Inflammatory macrophage (primary cell): ENCODE measurements around the gene TRIM17.
A peak's percentile ranks its signal among the peaks of the same experiment; 100 is the strongest.
"Not testable (repeated sequence)": the region's sequence is repeated elsewhere in the genome, so short reads cannot be mapped to it uniquely, and the experiment has no call there.

Experiments used
- DNase-seq, 2 donors: peaks; one replicate each; pipeline ENCODE4 v3.0.0-alpha.2; 2020 to 2022

The TRIM17 gene

GRCh38 chr1:228448372-228448771 lies 31.7 kb upstream of the TRIM17 start:
- DNase-seq = no peak

GRCh38 chr1:228446852-228447251 lies 30.2 kb upstream of the TRIM17 start:
- DNase-seq = no peak

DNA sequence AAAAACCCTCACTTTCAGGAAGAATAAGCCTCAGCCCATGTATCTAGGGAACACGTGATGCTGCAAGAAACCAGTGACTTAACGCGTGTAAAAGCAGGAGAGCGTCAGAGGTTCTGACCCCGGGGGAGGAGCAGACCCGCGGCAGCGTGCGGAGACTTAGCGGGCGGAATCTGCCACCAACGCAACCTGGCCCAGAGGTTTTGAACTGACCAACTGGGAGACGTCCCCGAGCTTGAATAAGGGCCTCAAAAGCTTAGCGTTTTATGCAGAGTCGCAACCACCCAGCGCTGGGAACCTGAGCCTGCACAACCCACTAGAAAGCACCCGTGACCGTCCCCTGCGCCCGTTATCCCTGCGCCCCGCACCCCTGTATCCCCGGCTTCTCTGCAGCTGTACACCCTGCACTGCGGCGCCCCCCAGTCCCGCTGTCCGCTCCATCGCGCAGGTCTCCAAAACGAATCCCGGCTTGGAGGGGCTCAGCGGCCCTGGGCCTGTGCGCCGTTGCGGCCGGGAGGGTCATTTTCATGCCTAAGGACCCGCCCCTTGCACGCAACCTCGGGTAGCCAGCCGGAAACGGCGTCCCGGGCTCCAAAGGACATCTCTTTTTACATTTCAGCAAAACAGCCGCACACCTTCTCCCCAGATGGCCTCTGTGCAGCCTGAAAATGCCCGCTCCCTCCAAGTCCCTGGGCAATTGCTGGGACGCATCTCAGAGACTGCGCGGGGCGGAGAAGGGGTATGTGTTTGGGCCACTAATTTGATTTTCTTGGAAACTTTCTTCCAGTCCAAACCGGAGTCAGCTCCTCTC lies 29.4 kb upstream of the TRIM17 start:
- DNase-seq = peak; percentile 21 to 63

DNA sequence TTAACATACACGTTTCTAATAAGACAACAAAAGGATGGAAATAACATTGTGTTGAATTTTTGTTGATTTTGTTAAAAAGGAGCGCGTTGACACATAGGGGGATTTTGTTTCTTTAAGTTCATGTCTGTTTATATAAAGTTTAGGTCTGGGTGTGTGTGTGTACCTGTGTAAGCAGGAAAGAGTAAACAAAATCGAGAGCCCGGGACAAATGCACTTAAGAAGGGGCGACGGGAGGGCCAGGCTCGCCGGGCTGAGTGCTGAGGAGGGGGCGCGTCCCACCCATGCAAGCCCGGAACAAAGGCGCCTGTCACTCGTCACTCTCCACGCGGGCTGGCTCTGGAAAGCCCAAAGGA lies 28.8 kb upstream of the TRIM17 start:
- DNase-seq = no peak

GRCh38 chr1:228443395-228443794 lies 26.7 kb upstream of the TRIM17 start:
- no peak for DNase-seq

- no peak for DNase-seq
These were observed 24.3 kb upstream of the TRIM17 start for GRCh38 chr1:228440761-228441500.

DNA sequence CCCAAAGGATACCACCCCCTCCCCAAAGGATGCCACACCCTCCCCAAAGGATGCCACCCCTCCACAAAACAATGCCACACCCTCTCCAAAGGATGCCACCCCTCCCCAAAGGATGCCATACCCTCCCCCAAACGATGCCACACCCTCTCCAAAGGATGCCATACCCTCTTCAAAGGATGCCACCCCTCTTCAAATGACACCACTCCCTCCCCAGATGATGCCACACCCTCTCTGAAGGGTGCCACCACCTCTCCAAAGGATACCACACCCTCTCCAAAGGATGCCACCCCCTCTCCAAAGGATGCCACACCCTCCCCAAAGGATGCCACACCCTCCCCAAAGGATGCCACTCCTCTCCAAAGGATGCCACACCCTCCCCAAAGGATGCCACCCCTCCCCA lies 21.6 kb upstream of the TRIM17 start:
- no peak for DNase-seq

DNA sequence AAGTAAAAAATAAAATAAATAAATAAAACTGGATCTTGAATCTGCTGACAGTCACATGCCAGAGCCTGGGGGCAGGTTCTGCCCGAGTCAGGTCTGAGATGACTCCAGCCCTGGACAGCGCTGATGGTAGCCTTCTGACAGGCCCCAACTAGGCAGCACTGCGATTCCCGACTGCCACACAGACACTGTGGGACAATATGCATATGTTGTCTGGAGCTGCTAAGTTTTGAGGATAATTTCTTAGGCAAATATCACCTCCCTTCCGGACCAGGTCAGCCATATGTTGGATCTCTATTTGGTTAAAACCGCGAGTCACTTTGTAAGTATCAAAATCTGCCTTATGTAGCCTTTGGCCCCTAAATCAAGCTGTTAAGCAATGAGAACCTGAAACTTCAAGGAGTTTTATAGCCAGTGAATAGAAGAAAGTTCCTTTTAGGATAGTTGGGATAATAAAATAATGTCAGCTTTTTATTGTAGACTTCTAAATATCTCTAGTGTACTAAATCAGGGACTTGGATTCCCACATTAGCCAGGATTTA lies 20.8 kb upstream of the TRIM17 start:
- no peak for DNase-seq

- DNase-seq = no peak
These were observed 18.0 kb upstream of the TRIM17 start for GRCh38 chr1:228434689-228435088.

DNA sequence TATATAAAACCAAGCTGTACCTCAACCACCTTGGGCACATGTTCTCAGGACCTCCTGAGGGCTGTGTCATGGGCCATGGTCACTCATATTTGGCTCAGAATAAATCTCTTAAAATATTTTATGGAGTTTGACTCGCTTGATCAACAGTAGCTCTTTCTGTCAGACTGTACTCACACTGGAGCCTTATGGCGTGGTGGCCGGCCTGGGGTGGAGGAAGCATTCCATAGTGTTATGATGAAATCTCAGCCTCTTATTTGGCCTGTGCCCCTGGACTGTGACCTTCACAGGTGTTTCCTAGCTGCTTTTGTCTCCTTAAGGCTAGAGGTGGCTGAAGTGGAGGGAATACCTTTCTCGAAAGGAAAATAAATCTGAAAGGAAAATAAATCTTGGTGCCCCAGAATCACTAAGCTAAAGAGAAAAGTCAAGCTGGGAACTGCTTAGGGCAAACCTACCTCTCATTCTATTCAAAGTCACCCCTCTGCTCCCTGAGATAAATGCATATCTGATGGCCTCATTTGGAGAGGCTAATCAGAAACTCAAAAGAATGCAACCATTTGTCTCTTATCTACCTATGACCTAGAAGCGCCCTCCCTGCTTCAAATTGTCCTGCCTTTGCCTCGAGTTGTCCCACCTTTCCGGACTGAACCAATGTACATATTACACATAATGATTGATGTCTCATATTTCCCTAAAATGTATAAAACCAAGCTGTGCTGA lies 16.8 kb upstream of the TRIM17 start:
- not testable (repeated sequence) for DNase-seq

DNA sequence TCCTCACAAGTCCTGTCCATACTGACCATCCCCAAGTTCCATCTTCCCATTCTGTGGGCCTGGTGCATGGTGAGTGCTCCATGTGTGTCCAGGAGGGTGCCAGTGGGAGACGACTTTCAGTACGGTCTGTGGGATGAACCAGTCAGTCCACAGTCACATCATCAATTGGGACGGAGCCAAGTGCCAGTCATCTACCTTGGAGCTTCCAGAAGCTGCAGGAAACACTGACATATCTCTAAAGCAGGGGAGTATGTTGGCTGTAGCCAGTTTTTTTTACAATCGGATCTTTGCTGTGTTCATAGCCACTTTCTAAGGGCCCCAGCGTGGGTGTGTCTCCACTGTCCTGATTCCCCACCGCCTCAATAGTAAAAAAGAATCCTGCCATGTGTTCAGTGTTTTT lies 13.6 kb upstream of the TRIM17 start:
- DNase-seq = no peak

GRCh38 chr1:228429698-228430097 lies 13.0 kb upstream of the TRIM17 start:
- no peak for DNase-seq

DNA sequence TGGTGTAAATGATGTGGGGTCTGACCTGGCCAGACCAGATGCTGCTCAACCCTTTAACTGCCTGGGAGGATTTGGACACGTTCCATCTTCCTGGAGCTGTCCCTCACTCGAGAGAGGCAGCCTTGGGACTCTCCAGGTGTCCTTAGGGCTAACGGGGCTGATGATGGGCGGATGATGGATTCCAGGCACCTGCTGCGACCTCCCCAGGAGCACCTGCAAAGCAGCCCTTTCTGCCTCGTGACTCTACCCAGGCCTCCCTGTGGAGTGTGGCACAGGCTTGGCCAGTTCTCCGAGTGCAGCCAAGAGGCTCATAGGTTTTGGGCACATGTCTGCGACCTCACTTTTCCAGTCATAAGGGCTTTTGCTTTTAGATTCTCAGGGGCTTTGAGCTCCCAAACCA lies 12.3 kb upstream of the TRIM17 start:
- no peak for DNase-seq

DNA sequence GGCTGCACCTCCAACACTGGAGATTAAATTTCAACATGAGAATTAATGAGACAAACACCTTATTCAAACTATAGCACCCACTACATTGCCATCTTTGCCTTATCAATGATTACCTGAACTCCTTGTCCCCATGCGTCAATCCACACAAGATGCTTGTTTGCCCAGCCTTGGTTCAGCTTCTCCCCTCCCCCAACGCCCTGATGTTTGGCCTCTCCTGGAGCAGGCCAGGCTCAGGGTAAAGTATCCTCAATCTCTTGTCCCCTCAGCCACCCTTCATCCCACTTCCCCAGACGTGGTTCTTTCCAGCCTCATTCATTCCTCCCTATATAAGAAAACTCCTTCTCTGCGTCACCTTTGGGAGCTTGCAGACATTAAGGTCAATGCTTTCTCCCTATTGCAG lies 11.8 kb upstream of the TRIM17 start:
- DNase-seq = no peak

GRCh38 chr1:228426518-228427175 lies 10.0 kb upstream of the TRIM17 start:
- DNase-seq = no peak

DNA sequence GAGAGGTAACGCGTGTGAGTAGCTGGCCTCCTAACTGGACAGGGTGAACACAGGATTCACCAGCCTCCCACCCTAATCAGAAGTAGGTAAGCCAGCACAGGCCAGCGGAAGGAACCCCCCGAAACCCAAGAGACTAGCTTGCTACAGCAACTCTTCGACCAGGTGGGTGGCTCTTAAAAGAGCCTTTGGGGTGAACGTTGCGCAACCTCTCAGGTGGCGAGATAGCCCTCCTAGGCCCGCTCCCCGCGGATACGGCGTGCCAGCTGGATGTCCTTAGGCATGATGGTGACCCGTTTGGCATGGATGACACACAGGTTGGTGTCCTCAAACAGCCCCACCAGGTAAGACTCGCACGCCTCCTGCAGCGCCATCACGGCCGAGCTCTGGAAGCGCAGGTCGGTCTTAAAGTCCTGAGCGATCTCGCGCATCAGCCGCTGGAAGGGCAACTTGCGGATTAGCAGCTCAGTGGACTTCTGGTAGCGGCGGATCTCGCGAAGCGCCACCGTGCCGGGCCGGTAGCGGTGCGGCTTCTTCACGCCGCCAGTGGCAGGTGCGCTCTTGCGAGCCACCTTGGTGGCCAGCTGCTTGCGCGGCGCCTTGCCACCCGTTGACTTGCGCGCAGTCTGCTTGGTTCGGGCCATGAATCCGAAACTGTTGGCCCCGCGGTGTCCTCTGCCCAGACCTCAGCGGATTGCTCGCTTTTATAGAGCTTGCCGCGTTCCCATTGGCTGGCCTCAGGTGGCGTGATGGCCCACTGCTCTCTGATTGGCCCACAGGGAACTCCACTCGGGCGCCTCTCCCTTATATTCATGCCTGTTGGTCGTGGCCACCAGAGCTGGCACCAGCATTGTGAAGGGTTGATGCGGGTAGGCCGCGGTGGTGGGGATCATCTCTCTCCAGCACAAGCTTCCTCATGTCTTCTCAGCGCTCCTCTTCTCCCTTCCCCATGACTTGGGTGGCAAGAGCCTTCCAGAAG lies 8.3 kb upstream of the TRIM17 start:
- DNase-seq = no peak

DNA sequence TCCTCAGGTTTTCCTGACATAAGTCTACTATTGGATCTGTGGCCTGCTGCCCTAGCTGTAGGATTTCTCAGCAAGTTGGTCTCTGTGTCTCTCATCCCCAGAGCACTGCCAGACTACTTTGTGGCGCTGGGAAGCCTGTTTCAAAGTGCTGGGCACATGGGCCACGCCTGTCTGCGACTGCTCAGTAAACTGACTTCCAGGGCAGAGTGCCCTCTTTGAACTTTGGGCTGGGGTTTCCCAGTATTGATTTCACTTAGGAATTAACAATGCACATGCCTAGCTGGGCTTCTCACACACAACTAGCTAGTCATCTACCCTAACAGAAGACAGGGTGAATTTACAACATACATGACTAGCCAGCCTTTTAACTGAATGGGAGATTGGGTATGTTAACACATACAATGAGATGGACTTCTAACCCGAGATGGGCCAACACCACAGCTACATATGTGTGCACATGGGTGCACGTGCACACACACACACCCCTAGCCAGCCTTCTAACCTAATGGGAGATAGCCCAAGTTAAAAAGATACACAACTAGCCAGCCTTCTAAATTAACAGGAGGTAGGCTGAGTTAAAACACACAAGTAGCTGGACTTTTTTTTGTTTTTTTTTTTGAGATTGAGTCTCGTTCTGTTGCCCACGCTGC lies 6.9 kb upstream of the TRIM17 start:
- no peak for DNase-seq

DNA sequence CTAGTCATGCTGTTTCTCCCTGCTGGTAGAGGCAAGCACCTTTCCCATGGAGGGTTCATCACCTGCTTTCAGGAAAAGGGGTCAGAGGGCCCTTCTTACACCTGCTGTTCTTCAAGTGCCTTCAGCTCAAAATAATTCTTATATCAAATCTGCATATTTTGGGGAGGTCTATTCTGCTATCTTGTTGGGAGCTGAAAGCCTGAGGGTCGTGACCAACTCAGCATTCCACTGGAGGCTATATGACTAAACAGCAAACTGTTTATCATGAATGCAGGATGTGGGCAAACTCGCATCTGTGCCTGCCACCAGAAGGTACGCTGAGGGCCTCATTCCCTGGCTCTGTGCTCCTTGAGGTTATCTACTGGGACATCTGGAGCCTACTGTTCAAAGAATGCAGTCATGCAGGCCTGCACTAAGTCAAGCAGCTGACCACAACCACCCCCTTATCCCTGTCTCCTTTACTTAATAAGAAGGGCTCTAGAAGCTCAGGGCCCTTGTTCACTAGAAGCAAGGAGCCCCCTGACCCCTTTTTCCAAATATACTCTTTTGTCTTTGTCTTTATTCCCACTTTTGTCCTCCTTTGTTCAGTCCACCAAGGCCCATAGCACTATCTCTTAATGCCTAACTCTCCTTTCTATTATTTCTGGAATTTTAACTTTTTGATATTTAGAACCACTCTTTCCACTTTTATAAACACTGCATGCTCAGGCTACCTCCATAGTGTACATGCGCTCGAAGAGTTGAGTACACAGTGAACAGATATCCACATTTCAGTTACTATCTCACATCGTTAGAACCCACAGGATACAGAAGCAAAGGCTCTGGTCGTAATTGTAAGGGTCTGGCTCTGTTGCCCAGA lies 4.5 kb upstream of the TRIM17 start:
- no peak for DNase-seq

- DNase-seq = no peak
These were observed 982 bp upstream of the TRIM17 start for GRCh38 chr1:228417483-228418203.
